Rectal smooth muscle tissue (tissue), 1 donor: Measurements from ENCODE around the gene TCF7L2.
A peak's percentile ranks its signal among the peaks of the same experiment; 100 is the strongest.

Source experiments
- H3K27ac ChIP-seq: one replicate; pipeline ENCODE4 v1.7.0; 2013; ENCODE audit warnings: low read depth, low read length, inconsistent platforms
- H3K27me3 ChIP-seq: one replicate; pipeline ENCODE4 v1.7.0; 2013; ENCODE audit warnings: low read length; ENCODE audit not compliant: control insufficient read depth, insufficient read depth
- H3K36me3 ChIP-seq: one replicate; pipeline ENCODE4 v1.7.0; 2013; ENCODE audit warnings: low read length; ENCODE audit not compliant: control insufficient read depth, insufficient read depth
- H3K4me1 ChIP-seq: one replicate; pipeline ENCODE4 v1.7.0; 2013; ENCODE audit warnings: low read length; ENCODE audit not compliant: control insufficient read depth, insufficient read depth
- H3K4me3 ChIP-seq: one replicate; pipeline ENCODE4 v1.7.0; 2013; ENCODE audit warnings: low read length
- H3K9ac ChIP-seq: one replicate; pipeline ENCODE4 v1.7.0; 2013; ENCODE audit warnings: low read length

Gene TCF7L2

GRCh38 chr10:112977426-112977898, 27.4 kb downstream of the TCF7L2 start:
- H3K27ac ChIP-seq, result no peak overlapping the region
- H3K4me3 ChIP-seq, result no peak overlapping the region
- H3K36me3 ChIP-seq, result peaks cover 5% of the 10 kb centered on the region
- peaks cover 6% of the 10 kb centered on the region for H3K4me1 ChIP-seq
- no peak overlapping the region for H3K9ac ChIP-seq
- H3K27me3 ChIP-seq, result no peaks in the 10 kb centered on the region

GRCh38 chr10:112979927-112980326, 29.9 kb downstream of the TCF7L2 start:
- no peaks in the 10 kb centered on the region for H3K27me3 ChIP-seq
- H3K27ac ChIP-seq, result no peak overlapping the region
- H3K4me1 ChIP-seq, result peaks cover 3% of the 10 kb centered on the region
- no peak overlapping the region for H3K4me3 ChIP-seq
- no peak overlapping the region for H3K9ac ChIP-seq
- no peaks in the 10 kb centered on the region for H3K36me3 ChIP-seq

GRCh38 chr10:112980937-112981336, 30.9 kb downstream of the TCF7L2 start:
- Histone ChIP-seq H3K27me3 (no peaks in the 10 kb centered on the region), H3K27ac (peak overlapping the region; percentile 20)

GRCh38 chr10:112981553-112981952, 31.5 kb downstream of the TCF7L2 start:
- Histone ChIP-seq H3K27me3 (no peaks in the 10 kb centered on the region), H3K27ac (no peak overlapping the region), H3K4me3 (no peak overlapping the region), H3K36me3 (no peaks in the 10 kb centered on the region), H3K4me1 (peaks cover 14% of the 10 kb centered on the region), H3K9ac (no peak overlapping the region)

More at GRCh38 chr10:112980937-112981336, 30.9 kb downstream of the TCF7L2 start:
- Histone ChIP-seq H3K36me3 (no peaks in the 10 kb centered on the region), H3K9ac (no peak overlapping the region), H3K4me1 (peaks cover 12% of the 10 kb centered on the region), H3K4me3 (no peak overlapping the region)

- H3K4me1 ChIP-seq, result peaks cover 24% of the 10 kb centered on the region
- H3K36me3 ChIP-seq, result no peaks in the 10 kb centered on the region
- H3K9ac ChIP-seq, result no peak overlapping the region
- no peaks in the 10 kb centered on the region for H3K27me3 ChIP-seq
- no peak overlapping the region for H3K27ac ChIP-seq
- no peak overlapping the region for H3K4me3 ChIP-seq
These were observed 33.5 kb downstream of the TCF7L2 start for GRCh38 chr10:112983444-112984056.

GRCh38 chr10:112984756-112985155, 34.7 kb downstream of the TCF7L2 start:
- H3K36me3 ChIP-seq, result no peaks in the 10 kb centered on the region
- no peaks in the 10 kb centered on the region for H3K27me3 ChIP-seq
- H3K27ac ChIP-seq, result no peak overlapping the region
- H3K4me1 ChIP-seq, result peaks cover 33% of the 10 kb centered on the region
- H3K9ac ChIP-seq, result no peak overlapping the region
- no peak overlapping the region for H3K4me3 ChIP-seq

- H3K27me3 ChIP-seq, result no peaks in the 10 kb centered on the region
These were observed 35.9 kb downstream of the TCF7L2 start for GRCh38 chr10:112985690-112986543.

GRCh38 chr10:112986544-112987190, 36.6 kb downstream of the TCF7L2 start:
- Histone ChIP-seq H3K4me3 (no peak overlapping the region), H3K27me3 (no peaks in the 10 kb centered on the region), H3K4me1 (peaks cover 35% of the 10 kb centered on the region), H3K27ac (peak overlapping the region; percentile 11), H3K36me3 (no peaks in the 10 kb centered on the region), H3K9ac (no peak overlapping the region)

More at GRCh38 chr10:112985690-112986543, 35.9 kb downstream of the TCF7L2 start:
- peak overlapping the region; percentile 11 for H3K27ac ChIP-seq
- H3K4me1 ChIP-seq, result peaks cover 35% of the 10 kb centered on the region
- H3K9ac ChIP-seq, result no peak overlapping the region
- no peak overlapping the region for H3K4me3 ChIP-seq
- H3K36me3 ChIP-seq, result no peaks in the 10 kb centered on the region

- Histone ChIP-seq H3K27me3 (no peaks in the 10 kb centered on the region), H3K27ac (no peak overlapping the region), H3K9ac (no peak overlapping the region), H3K36me3 (no peaks in the 10 kb centered on the region), H3K4me3 (no peak overlapping the region), H3K4me1 (peaks cover 35% of the 10 kb centered on the region)
These were observed 38.9 kb downstream of the TCF7L2 start for GRCh38 chr10:112988839-112989406.

- H3K4me1 ChIP-seq, result peaks cover 35% of the 10 kb centered on the region
- H3K9ac ChIP-seq, result no peak overlapping the region
- H3K27ac ChIP-seq, result no peak overlapping the region
- H3K36me3 ChIP-seq, result no peaks in the 10 kb centered on the region
- no peak overlapping the region for H3K4me3 ChIP-seq
- no peaks in the 10 kb centered on the region for H3K27me3 ChIP-seq
These were observed 39.8 kb downstream of the TCF7L2 start for GRCh38 chr10:112989826-112990225.

GRCh38 chr10:112990271-112990670, 40.2 kb downstream of the TCF7L2 start:
- no peaks in the 10 kb centered on the region for H3K27me3 ChIP-seq
- H3K4me3 ChIP-seq, result no peak overlapping the region
- H3K27ac ChIP-seq, result no peak overlapping the region
- no peak overlapping the region for H3K9ac ChIP-seq
- peaks cover under 1% of the 10 kb centered on the region for H3K36me3 ChIP-seq
- H3K4me1 ChIP-seq, result peaks cover 34% of the 10 kb centered on the region

GRCh38 chr10:112991888-112992491, 41.9 kb downstream of the TCF7L2 start:
- no peak overlapping the region for H3K9ac ChIP-seq
- H3K4me3 ChIP-seq, result no peak overlapping the region
- H3K36me3 ChIP-seq, result peaks cover 3% of the 10 kb centered on the region
- no peaks in the 10 kb centered on the region for H3K27me3 ChIP-seq
- no peak overlapping the region for H3K27ac ChIP-seq
- peaks cover 26% of the 10 kb centered on the region for H3K4me1 ChIP-seq
